Spleen (tissue), 3 donors: ENCODE measurements around the gene EHMT2.

Experiments used
- POLR2A ChIP-seq, 3 donors: fragments of 450-650 bp; IDR thresholded peaks; one replicate each; pipeline ENCODE4 v1.5.1; 2017; ENCODE audit warnings: antibody characterized with exemption in 3 of 3, mild to moderate bottlenecking in 1 of 3
- POLR2AphosphoS5 ChIP-seq, 3 donors: sonication (generic); formaldehyde crosslinking; IDR thresholded peaks; one replicate each; pipeline ENCODE4 v1.5.1; 2017; ENCODE audit warnings: antibody characterized with exemption in 3 of 3

- TF ChIP-seq POLR2AphosphoS5 (IDR thresholded peaks at IDR 0.05) (peak in 1 of 3 donors; percentile 36), POLR2A (IDR thresholded peaks at IDR 0.05) (no peak)
Observed at GRCh38 chr6:31899882-31900722, 2.6 kb upstream of the EHMT2 start.
